Measurements from ENCODE around the gene STING1.

The STING1 gene

DNA sequence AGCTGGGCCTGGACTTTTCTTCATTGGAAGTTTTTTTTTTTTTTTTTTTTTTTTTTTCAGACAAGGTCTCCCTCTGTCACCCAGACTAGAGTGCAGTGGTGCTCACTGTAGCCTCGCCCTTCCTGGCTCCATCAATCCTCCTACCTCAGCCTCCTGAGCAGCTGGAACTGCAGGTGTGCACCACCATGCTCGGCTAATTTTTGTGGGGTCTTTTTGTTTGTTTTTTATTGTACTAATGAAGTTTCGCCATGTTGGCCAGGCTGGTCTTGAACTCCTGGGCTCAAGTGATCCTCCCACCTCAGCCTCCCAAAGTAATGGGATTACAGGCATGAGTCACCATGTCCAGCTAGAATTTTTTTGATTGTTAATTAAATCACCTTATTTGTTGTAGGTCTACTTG is 46.9 kb downstream of the STING1 start:
- no peak for DNase-seq

DNA sequence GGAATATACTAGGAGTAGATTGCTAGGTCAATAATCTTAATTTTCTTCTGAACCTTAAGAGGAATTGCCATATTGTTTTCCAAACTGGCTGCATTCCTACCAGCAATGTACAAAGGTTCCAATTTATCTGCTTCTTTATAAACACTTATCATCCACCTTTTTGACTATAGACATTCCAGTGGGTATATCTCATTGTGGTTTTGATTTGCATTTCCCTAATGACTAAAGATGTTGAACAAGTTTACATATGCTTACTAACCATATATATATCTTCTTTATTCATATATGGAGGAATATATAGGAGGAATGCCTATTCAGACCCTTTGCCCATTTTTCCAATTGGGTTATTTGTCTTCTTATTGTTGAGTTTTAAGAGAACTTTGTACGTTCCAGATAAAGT is 50.9 kb downstream of the STING1 start:
- DNase-seq, result no peak

DNA sequence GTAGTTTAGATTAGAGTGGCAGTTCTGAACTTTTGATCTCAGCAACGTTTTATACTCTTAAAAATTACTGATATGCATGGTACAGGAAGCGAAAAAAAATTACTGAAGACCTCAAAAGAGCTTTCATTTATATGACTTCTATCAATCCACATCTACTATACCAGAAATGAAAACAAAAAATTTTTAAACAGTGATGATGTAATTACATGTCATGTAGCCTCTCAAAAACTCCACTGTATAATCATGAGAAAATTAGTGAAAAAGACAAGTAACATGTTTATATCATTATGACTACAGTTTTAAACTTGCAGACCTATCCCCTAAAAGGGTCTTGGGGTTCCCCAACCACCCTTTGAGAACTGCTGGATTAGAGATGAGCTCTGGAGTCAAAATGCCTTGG is 52.5 kb downstream of the STING1 start:
- no peak for DNase-seq

DNA sequence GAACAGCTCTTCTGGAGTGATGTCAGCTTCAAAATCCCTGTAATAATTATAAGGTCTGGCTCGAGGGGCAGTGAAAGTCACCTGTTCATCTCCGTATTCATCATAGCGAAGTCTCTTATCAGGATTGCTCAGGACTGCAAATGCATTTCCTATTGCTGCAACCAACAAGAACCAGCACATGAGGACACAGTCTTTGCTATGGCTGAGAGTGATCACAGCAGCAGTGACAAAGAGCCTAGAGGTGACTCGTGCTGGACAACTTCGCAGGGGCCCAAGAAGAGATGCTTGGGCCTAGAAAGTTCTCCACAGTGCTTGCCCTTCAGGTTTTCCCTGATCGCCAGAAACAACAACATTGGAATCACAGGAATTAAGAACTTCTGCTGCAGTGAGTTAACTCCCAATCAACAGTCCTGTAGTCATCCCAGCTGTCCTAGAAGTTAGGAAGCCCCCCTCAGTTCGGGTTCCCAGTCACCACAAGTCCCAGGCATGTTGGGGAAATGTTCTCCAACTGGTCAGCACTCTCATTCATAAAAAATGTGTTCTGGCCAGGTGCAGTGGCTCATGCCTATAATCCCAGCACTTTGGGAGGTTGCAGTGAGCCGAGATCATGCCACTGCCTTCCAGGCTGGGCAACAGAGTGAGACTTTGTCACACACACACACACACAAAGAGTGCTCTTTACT is 56.2 kb downstream of the STING1 start:
- DNase-seq, result no peak
